ENCODE results near the gene QSER1.
"Not testable (repeated sequence)": the region's sequence is repeated elsewhere in the genome, so short reads cannot be mapped to it uniquely, and the experiment has no call there.

Gene QSER1

GRCh38 chr11:32892355-32893092 is at the start of gene QSER1:
QSER1 (plus strand) TSS chr11:32892811; CDS start chr11:32893126, 315 bp downstream.
- peaks cover 4% of the 10 kb centered on the region; the same call in 1 of the 2 replicates for H3K9me3 ChIP-seq (ENCODE audit: control insufficient read depth, insufficient read depth, low read depth, low read length)
- H3K4me1 ChIP-seq (ENCODE audit: control insufficient read depth, insufficient read depth, low read length): peaks cover 30% of the 10 kb centered on the region
- H3K27ac ChIP-seq (ENCODE audit: low read depth, low read length): peak within 1 kb of the TSS; percentile 97
- peaks cover 4% of the 10 kb centered on the region for H3K36me3 ChIP-seq (ENCODE audit: control insufficient read depth, insufficient read depth, low read length)
- no peaks in the 10 kb centered on the region for H3K27me3 ChIP-seq (ENCODE audit: control insufficient read depth, insufficient read depth, low read length)
- H3K4me3 ChIP-seq (ENCODE audit: low read depth, low read length): peak within 1 kb of the TSS; percentile 90
- H3K9ac ChIP-seq (ENCODE audit: low read length): peak within 1 kb of the TSS; percentile 97

GRCh38 chr11:32843544-32843943 is 49.1 kb upstream of the QSER1 start:
- no peaks in the 10 kb centered on the region for H3K9me3 ChIP-seq (ENCODE audit: control insufficient read depth, insufficient read depth, low read depth, low read length)
- H3K9ac ChIP-seq (ENCODE audit: low read length): no peak overlapping the region
- no peak overlapping the region for H3K4me3 ChIP-seq (ENCODE audit: low read depth, low read length)
- no peak overlapping the region for H3K27ac ChIP-seq (ENCODE audit: low read depth, low read length)
- no peaks in the 10 kb centered on the region for H3K27me3 ChIP-seq (ENCODE audit: control insufficient read depth, insufficient read depth, low read length)
- H3K4me1 ChIP-seq (ENCODE audit: control insufficient read depth, insufficient read depth, low read length): no peaks in the 10 kb centered on the region
- H3K36me3 ChIP-seq (ENCODE audit: control insufficient read depth, insufficient read depth, low read length): no peaks in the 10 kb centered on the region

- Histone ChIP-seq H3K36me3 (ENCODE audit: control insufficient read depth, insufficient read depth, low read length) (no peaks in the 10 kb centered on the region), H3K9ac (ENCODE audit: low read length) (no peak overlapping the region), H3K27me3 (ENCODE audit: control insufficient read depth, insufficient read depth, low read length) (no peaks in the 10 kb centered on the region), H3K9me3 (ENCODE audit: control insufficient read depth, insufficient read depth, low read depth, low read length) (no peaks in the 10 kb centered on the region), H3K27ac (ENCODE audit: low read depth, low read length) (no peak overlapping the region), H3K4me1 (ENCODE audit: control insufficient read depth, insufficient read depth, low read length) (no peaks in the 10 kb centered on the region), H3K4me3 (ENCODE audit: low read depth, low read length) (no peak overlapping the region)
These were observed 45.1 kb upstream of the QSER1 start for GRCh38 chr11:32847511-32847910.

GRCh38 chr11:32849761-32850160 is 42.9 kb upstream of the QSER1 start:
- H3K9ac ChIP-seq (ENCODE audit: low read length): no peak overlapping the region
- H3K36me3 ChIP-seq (ENCODE audit: control insufficient read depth, insufficient read depth, low read length): no peaks in the 10 kb centered on the region
- H3K27ac ChIP-seq (ENCODE audit: low read depth, low read length): no peak overlapping the region
- no peaks in the 10 kb centered on the region for H3K27me3 ChIP-seq (ENCODE audit: control insufficient read depth, insufficient read depth, low read length)
- no peak overlapping the region for H3K4me3 ChIP-seq (ENCODE audit: low read depth, low read length)
- H3K4me1 ChIP-seq (ENCODE audit: control insufficient read depth, insufficient read depth, low read length): no peaks in the 10 kb centered on the region
- H3K9me3 ChIP-seq (ENCODE audit: control insufficient read depth, insufficient read depth, low read depth, low read length): no peaks in the 10 kb centered on the region

- Histone ChIP-seq H3K36me3 (ENCODE audit: control insufficient read depth, insufficient read depth, low read length) (no peaks in the 10 kb centered on the region), H3K9ac (ENCODE audit: low read length) (no peak overlapping the region), H3K4me3 (ENCODE audit: low read depth, low read length) (no peak overlapping the region), H3K4me1 (ENCODE audit: control insufficient read depth, insufficient read depth, low read length) (no peaks in the 10 kb centered on the region), H3K9me3 (ENCODE audit: control insufficient read depth, insufficient read depth, low read depth, low read length) (no peaks in the 10 kb centered on the region), H3K27me3 (ENCODE audit: control insufficient read depth, insufficient read depth, low read length) (no peaks in the 10 kb centered on the region), H3K27ac (ENCODE audit: low read depth, low read length) (no peak overlapping the region)
These were observed 41.4 kb upstream of the QSER1 start for GRCh38 chr11:32851251-32851650.

GRCh38 chr11:32852207-32852606 is 40.4 kb upstream of the QSER1 start:
- no peak overlapping the region for H3K27ac ChIP-seq (ENCODE audit: low read depth, low read length)

GRCh38 chr11:32855601-32856000 is 37.0 kb upstream of the QSER1 start:
- Histone ChIP-seq H3K4me3 (ENCODE audit: low read depth, low read length) (no peak overlapping the region), H3K4me1 (ENCODE audit: control insufficient read depth, insufficient read depth, low read length) (no peaks in the 10 kb centered on the region), H3K27ac (ENCODE audit: low read depth, low read length) (no peak overlapping the region), H3K9me3 (ENCODE audit: control insufficient read depth, insufficient read depth, low read depth, low read length) (no peaks in the 10 kb centered on the region), H3K9ac (ENCODE audit: low read length) (no peak overlapping the region), H3K36me3 (ENCODE audit: control insufficient read depth, insufficient read depth, low read length) (no peaks in the 10 kb centered on the region), H3K27me3 (ENCODE audit: control insufficient read depth, insufficient read depth, low read length) (no peaks in the 10 kb centered on the region)

More at GRCh38 chr11:32852207-32852606, 40.4 kb upstream of the QSER1 start:
- no peak overlapping the region for H3K4me3 ChIP-seq (ENCODE audit: low read depth, low read length)
- no peaks in the 10 kb centered on the region for H3K36me3 ChIP-seq (ENCODE audit: control insufficient read depth, insufficient read depth, low read length)
- no peaks in the 10 kb centered on the region for H3K9me3 ChIP-seq (ENCODE audit: control insufficient read depth, insufficient read depth, low read depth, low read length)
- H3K27me3 ChIP-seq (ENCODE audit: control insufficient read depth, insufficient read depth, low read length): no peaks in the 10 kb centered on the region
- no peaks in the 10 kb centered on the region for H3K4me1 ChIP-seq (ENCODE audit: control insufficient read depth, insufficient read depth, low read length)
- H3K9ac ChIP-seq (ENCODE audit: low read length): no peak overlapping the region

GRCh38 chr11:32858731-32859130 is 33.9 kb upstream of the QSER1 start:
- Histone ChIP-seq H3K4me1 (ENCODE audit: control insufficient read depth, insufficient read depth, low read length) (no peaks in the 10 kb centered on the region), H3K9me3 (ENCODE audit: control insufficient read depth, insufficient read depth, low read depth, low read length) (no peaks in the 10 kb centered on the region), H3K27ac (ENCODE audit: low read depth, low read length) (no peak overlapping the region), H3K4me3 (ENCODE audit: low read depth, low read length) (no peak overlapping the region), H3K27me3 (ENCODE audit: control insufficient read depth, insufficient read depth, low read length) (no peaks in the 10 kb centered on the region), H3K9ac (ENCODE audit: low read length) (no peak overlapping the region), H3K36me3 (ENCODE audit: control insufficient read depth, insufficient read depth, low read length) (no peaks in the 10 kb centered on the region)

- Histone ChIP-seq H3K27ac (ENCODE audit: low read depth, low read length) (no peak overlapping the region), H3K9ac (ENCODE audit: low read length) (no peak overlapping the region), H3K4me3 (ENCODE audit: low read depth, low read length) (no peak overlapping the region), H3K9me3 (ENCODE audit: control insufficient read depth, insufficient read depth, low read depth, low read length) (no peaks in the 10 kb centered on the region), H3K36me3 (ENCODE audit: control insufficient read depth, insufficient read depth, low read length) (no peaks in the 10 kb centered on the region), H3K27me3 (ENCODE audit: control insufficient read depth, insufficient read depth, low read length) (no peaks in the 10 kb centered on the region), H3K4me1 (ENCODE audit: control insufficient read depth, insufficient read depth, low read length) (no peaks in the 10 kb centered on the region)
These were observed 30.6 kb upstream of the QSER1 start for GRCh38 chr11:32861850-32862577.

GRCh38 chr11:32864555-32864954 is 28.1 kb upstream of the QSER1 start:
- no peak overlapping the region for H3K4me3 ChIP-seq (ENCODE audit: low read depth, low read length)
- no peak overlapping the region for H3K9ac ChIP-seq (ENCODE audit: low read length)
- peaks cover 3% of the 10 kb centered on the region; the same call in 1 of the 2 replicates for H3K9me3 ChIP-seq (ENCODE audit: control insufficient read depth, insufficient read depth, low read depth, low read length)
- H3K4me1 ChIP-seq (ENCODE audit: control insufficient read depth, insufficient read depth, low read length): no peaks in the 10 kb centered on the region
- no peaks in the 10 kb centered on the region for H3K27me3 ChIP-seq (ENCODE audit: control insufficient read depth, insufficient read depth, low read length)
- H3K27ac ChIP-seq (ENCODE audit: low read depth, low read length): no peak overlapping the region
- no peaks in the 10 kb centered on the region for H3K36me3 ChIP-seq (ENCODE audit: control insufficient read depth, insufficient read depth, low read length)

- H3K27me3 ChIP-seq (ENCODE audit: control insufficient read depth, insufficient read depth, low read length); H3K36me3 ChIP-seq (ENCODE audit: control insufficient read depth, insufficient read depth, low read length); H3K27ac ChIP-seq (ENCODE audit: low read depth, low read length); H3K9me3 ChIP-seq (ENCODE audit: control insufficient read depth, insufficient read depth, low read depth, low read length); H3K4me3 ChIP-seq (ENCODE audit: low read depth, low read length); H3K9ac ChIP-seq (ENCODE audit: low read length); H3K4me1 ChIP-seq (ENCODE audit: control insufficient read depth, insufficient read depth, low read length): not testable (repeated sequence)
These were observed 23.9 kb upstream of the QSER1 start for GRCh38 chr11:32868752-32869151.
